Measurements from ENCODE around the gene TBRG1.
A peak's percentile ranks its signal among the peaks of the same experiment; 100 is the strongest.

TBRG1 gene

DNA sequence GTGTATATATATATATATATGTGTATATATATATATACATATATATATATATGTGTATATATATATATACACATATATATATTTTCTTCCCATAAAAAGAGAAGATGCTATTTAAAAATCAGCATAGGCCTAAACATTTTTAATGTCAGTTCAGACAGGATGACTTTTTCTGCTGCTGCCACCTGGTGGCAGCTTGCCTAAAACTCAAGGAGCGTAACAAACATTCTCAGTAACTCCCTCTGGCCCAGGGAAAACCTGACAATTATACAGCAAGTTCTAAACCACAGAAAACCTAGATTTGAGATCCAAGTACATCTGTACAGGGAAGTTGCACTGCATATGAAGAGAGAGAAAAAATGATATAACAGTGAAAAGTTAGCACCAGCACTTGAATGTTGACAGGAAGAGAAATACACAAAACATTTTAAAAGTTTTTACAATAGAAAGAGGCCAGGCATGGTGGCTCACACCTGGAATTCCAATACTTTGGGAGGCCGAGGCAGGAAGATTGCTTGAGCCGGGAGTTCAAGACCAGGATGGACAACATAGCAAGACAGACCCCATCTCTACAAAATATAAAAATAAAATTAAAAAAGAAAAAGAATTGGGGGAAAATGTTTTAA is 36.3 kb upstream of the TBRG1 start:
- TF ChIP-seq RAD21 (IDR thresholded peaks at IDR 0.05; ENCODE audit: low read depth) (peak; percentile 57), EGR1 (IDR thresholded peaks at IDR 0.05) (no peak), TAF1 (IDR thresholded peaks at IDR 0.05; ENCODE audit: low read depth) (no peak)

DNA sequence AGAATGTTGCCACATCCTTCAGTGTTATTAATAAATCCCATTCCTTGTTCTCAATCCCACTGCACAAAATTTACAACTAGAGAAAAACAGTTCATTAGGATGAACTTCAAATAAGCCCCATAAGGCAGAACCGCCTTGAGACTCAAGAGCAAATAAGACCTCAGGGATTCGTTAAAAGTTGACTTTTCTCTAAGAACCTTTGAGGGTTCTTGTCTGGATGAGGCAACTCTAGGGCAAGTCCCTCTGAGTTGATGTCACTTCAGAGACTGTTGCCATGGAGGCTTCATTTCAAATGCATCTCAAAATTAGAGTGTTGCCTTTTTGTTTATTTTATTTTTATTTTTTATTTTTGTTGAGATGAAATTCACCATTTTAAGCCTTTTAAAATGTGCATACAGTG is 31.2 kb upstream of the TBRG1 start:
- TF ChIP-seq NFIC (IDR thresholded peaks at IDR 0.05) = no peak
- TF ChIP-seq CEBPB (IDR thresholded peaks at IDR 0.05) = no peak
- no peak for TF ChIP-seq EGR1 (IDR thresholded peaks at IDR 0.05)
- no peak for TF ChIP-seq TCF12 (IDR thresholded peaks at IDR 0.05; ENCODE audit: low read depth)
- TF ChIP-seq ZBTB7A (IDR thresholded peaks at IDR 0.05; ENCODE audit: low read depth) = no peak
- no peak for TF ChIP-seq RAD21 (IDR thresholded peaks at IDR 0.05; ENCODE audit: low read depth)
- TF ChIP-seq EP300 (IDR thresholded peaks at IDR 0.05; ENCODE audit: borderline replicate concordance) = no peak
- TF ChIP-seq, protein P1, sequence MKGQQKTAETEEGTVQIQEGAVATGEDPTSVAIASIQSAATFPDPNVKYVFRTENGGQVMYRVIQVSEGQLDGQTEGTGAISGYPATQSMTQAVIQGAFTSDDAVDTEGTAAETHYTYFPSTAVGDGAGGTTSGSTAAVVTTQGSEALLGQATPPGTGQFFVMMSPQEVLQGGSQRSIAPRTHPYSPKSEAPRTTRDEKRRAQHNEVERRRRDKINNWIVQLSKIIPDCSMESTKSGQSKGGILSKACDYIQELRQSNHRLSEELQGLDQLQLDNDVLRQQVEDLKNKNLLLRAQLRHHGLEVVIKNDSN (IDR thresholded peaks at IDR 0.05) = no peak
- TF ChIP-seq, protein P2, sequence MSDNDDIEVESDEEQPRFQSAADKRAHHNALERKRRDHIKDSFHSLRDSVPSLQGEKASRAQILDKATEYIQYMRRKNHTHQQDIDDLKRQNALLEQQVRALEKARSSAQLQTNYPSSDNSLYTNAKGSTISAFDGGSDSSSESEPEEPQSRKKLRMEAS (IDR thresholded peaks at IDR 0.05) = no peak

DNA sequence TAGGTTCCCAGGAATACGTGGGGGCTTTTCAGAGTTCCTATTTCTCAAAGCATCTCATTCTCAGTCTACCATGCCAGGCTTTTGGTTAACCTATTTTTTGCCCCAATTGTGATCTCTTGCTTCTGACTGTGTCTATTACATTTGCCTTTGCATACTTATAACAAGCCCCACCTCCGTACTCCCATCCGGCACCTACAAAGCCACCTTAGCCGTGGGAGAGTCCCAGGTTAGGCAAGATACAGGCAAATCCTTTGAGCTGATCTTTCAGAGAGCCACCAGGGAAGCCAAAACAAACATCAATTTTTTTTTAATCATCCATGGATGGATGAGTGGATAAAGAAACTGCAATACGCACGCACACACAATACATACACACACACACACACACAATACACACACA is 30.0 kb upstream of the TBRG1 start:
- TF ChIP-seq ZBTB7A (IDR thresholded peaks at IDR 0.05; ENCODE audit: low read depth) = no peak
- no peak for TF ChIP-seq NFIC (IDR thresholded peaks at IDR 0.05)
- no peak for TF ChIP-seq YY1 (IDR thresholded peaks at IDR 0.05; ENCODE audit: low read depth)
- no peak for TF ChIP-seq RAD21 (IDR thresholded peaks at IDR 0.05; ENCODE audit: low read depth)
- TF ChIP-seq EGR1 (IDR thresholded peaks at IDR 0.05) = no peak
- no peak for TF ChIP-seq TEAD4 (IDR thresholded peaks at IDR 0.05)
- TF ChIP-seq EP300 (IDR thresholded peaks at IDR 0.05; ENCODE audit: borderline replicate concordance) = no peak
- no peak for TF ChIP-seq TAF1 (IDR thresholded peaks at IDR 0.05; ENCODE audit: low read depth)
- TF ChIP-seq, protein P2 (IDR thresholded peaks at IDR 0.05) = no peak
- no peak for TF ChIP-seq CREB1 (IDR thresholded peaks at IDR 0.05; ENCODE audit: low read depth)
- no peak for TF ChIP-seq FOXM1 (IDR thresholded peaks at IDR 0.05; ENCODE audit: borderline replicate concordance, low read depth)
- TF ChIP-seq, protein P3, sequence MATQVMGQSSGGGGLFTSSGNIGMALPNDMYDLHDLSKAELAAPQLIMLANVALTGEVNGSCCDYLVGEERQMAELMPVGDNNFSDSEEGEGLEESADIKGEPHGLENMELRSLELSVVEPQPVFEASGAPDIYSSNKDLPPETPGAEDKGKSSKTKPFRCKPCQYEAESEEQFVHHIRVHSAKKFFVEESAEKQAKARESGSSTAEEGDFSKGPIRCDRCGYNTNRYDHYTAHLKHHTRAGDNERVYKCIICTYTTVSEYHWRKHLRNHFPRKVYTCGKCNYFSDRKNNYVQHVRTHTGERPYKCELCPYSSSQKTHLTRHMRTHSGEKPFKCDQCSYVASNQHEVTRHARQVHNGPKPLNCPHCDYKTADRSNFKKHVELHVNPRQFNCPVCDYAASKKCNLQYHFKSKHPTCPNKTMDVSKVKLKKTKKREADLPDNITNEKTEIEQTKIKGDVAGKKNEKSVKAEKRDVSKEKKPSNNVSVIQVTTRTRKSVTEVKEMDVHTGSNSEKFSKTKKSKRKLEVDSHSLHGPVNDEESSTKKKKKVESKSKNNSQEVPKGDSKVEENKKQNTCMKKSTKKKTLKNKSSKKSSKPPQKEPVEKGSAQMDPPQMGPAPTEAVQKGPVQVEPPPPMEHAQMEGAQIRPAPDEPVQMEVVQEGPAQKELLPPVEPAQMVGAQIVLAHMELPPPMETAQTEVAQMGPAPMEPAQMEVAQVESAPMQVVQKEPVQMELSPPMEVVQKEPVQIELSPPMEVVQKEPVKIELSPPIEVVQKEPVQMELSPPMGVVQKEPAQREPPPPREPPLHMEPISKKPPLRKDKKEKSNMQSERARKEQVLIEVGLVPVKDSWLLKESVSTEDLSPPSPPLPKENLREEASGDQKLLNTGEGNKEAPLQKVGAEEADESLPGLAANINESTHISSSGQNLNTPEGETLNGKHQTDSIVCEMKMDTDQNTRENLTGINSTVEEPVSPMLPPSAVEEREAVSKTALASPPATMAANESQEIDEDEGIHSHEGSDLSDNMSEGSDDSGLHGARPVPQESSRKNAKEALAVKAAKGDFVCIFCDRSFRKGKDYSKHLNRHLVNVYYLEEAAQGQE (IDR thresholded peaks at IDR 0.05; ENCODE audit: low read depth) = no peak

DNA sequence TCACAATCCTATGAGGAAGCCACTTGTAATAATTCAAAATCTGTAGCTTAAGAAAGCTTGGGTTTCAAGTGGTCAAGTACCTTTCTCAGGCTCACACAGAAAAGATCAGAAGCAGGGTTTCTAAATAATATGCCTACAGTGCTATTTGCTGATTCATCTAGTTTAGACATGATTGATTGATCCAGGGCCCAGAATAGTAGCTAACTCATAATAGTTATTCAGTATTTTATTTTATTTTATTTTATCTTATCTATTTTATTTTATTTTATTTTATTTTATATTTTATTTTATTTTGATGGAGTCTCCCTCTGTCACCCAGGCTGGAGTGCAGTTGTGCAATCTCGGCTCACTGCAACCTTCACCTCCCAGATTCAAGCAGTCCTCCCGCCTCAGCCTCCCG is 27.4 kb upstream of the TBRG1 start:
- TF ChIP-seq, protein P2 (IDR thresholded peaks at IDR 0.05) = no peak
- no peak for TF ChIP-seq EGR1 (IDR thresholded peaks at IDR 0.05)
- no peak for TF ChIP-seq YY1 (IDR thresholded peaks at IDR 0.05; ENCODE audit: low read depth)
- no peak for TF ChIP-seq NFIC (IDR thresholded peaks at IDR 0.05)
- no peak for TF ChIP-seq TEAD4 (IDR thresholded peaks at IDR 0.05)
- no peak for TF ChIP-seq EP300 (IDR thresholded peaks at IDR 0.05; ENCODE audit: borderline replicate concordance)
- TF ChIP-seq, protein P1 (IDR thresholded peaks at IDR 0.05) = no peak
- TF ChIP-seq CEBPB (IDR thresholded peaks at IDR 0.05) = no peak
- TF ChIP-seq TAF1 (IDR thresholded peaks at IDR 0.05; ENCODE audit: low read depth) = no peak
- TF ChIP-seq TCF12 (IDR thresholded peaks at IDR 0.05; ENCODE audit: low read depth) = no peak
- no peak for TF ChIP-seq CREB1 (IDR thresholded peaks at IDR 0.05; ENCODE audit: low read depth)
- TF ChIP-seq, protein P3 (IDR thresholded peaks at IDR 0.05; ENCODE audit: low read depth) = no peak
- no peak for TF ChIP-seq FOXM1 (IDR thresholded peaks at IDR 0.05; ENCODE audit: borderline replicate concordance, low read depth)
- TF ChIP-seq RAD21 (IDR thresholded peaks at IDR 0.05; ENCODE audit: low read depth) = no peak
- TF ChIP-seq ZBTB7A (IDR thresholded peaks at IDR 0.05; ENCODE audit: low read depth) = no peak

DNA sequence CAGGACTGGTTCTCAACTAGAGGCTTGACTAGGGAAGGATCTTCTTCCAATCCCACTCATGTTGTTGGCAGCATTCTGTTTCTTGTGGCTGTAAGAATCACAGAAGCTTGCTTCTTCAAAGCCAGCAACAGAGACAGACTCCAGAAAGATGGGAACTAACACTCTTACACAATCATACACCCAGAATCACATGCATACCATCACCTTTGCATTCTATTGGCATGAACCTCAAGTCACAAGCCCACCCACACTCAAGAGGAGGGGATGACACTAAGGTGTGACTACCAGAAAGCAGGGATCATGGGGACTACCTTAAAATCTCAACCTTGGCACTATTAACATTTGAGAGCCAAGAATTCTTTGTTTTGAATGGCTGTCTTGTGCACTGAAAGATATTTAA is 25.0 kb upstream of the TBRG1 start:
- TF ChIP-seq FOXM1 (IDR thresholded peaks at IDR 0.05; ENCODE audit: borderline replicate concordance, low read depth) (no peak), CEBPB (IDR thresholded peaks at IDR 0.05) (no peak), TCF12 (IDR thresholded peaks at IDR 0.05; ENCODE audit: low read depth) (no peak), TAF1 (IDR thresholded peaks at IDR 0.05; ENCODE audit: low read depth) (no peak), EP300 (IDR thresholded peaks at IDR 0.05; ENCODE audit: borderline replicate concordance) (no peak), NFIC (IDR thresholded peaks at IDR 0.05) (no peak), YY1 (IDR thresholded peaks at IDR 0.05; ENCODE audit: low read depth) (no peak), RAD21 (IDR thresholded peaks at IDR 0.05; ENCODE audit: low read depth) (no peak), TEAD4 (IDR thresholded peaks at IDR 0.05) (no peak), CREB1 (IDR thresholded peaks at IDR 0.05; ENCODE audit: low read depth) (no peak), EGR1 (IDR thresholded peaks at IDR 0.05) (no peak)
- TF ChIP-seq, protein P3 (IDR thresholded peaks at IDR 0.05; ENCODE audit: low read depth) = no peak
- TF ChIP-seq, protein P2 (IDR thresholded peaks at IDR 0.05) = no peak
- TF ChIP-seq, protein P1 (IDR thresholded peaks at IDR 0.05) = no peak
